H1 (cell line): ENCODE measurements around the gene IL1A. TPM values are rescaled to one million over a fixed set of nuclear protein-coding genes. Genes with fewer than 3 reads are reported as not detected.

Source experiments
- polyA plus RNA-seq, 7 experiments: library from polyadenylated mRNA; depleted of rRNA in 3 of 7; stranded (reverse) in 5 of 7; unstranded in 2 of 7; fragments of >200 nt in 5 of 7; fragments of 200-250 nt in 2 of 7; gene quantifications; 1 replicate in 5 of 7; 2 replicates in 1 of 7; 4 replicates in 1 of 7; pipeline versions ENCODE4 v1.2.1 to v1.2.3, GENCODE V29; 2011 to 2013; ENCODE audit warnings: missing spikeins in 2 of 7, mixed read lengths in 2 of 7
- total RNA-seq: library from RNA; stranded (reverse); fragmentation: NEBNext Ultra II Directional; extraction: Animal tissue kit (Norgen Biotek cat#: 25700); gene quantifications from 2 replicates; pipeline ENCODE4 v1.2.1, GENCODE V29; 2021
- TF ChIP-seq, protein P1 (sequence below): IDR thresholded peaks from 2 replicates; pipeline ENCODE4 v1.6.1; 2012; ENCODE audit warnings: low read length, inconsistent platforms

The IL1A gene
- total and polyA plus RNA-seq, 2 of the 8 experiments (the other 6 are each of a cell fraction or from before 2014, with no cell fraction given): 0.32 to 0.74 TPM

DNA sequence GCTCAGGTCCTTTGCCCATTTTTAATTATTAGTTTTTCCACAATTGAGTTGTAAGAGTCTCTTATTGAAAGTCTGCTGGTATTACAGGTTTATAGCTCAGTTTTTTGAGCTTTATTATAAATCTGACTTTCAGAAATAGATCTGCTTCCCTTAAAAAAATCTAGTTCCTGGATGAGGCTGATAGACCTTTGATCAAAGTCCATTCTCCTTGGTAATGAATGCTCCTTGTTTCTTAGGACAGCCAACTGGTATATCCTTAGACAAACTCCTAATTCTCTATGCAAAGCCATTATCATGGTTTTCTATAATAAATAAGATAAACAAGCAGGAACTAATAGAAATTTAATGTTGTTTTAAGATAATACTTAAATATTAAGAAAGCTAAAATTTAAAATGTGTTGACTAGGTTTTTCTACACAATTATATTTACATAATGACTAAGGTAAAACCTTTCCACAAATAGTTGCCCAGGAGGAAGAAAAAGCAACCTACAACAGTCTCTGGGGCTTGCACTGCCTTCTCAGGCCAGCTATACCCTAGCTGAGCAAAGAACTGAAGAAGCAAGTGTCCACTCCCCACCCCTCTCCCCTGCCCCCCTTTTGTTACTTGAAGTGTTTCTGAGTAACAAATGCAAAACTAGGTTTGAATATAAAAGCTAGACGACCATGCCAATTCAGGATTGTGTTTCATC, 46.6 kb downstream of the IL1A start (continued):
- TF ChIP-seq, protein P1, sequence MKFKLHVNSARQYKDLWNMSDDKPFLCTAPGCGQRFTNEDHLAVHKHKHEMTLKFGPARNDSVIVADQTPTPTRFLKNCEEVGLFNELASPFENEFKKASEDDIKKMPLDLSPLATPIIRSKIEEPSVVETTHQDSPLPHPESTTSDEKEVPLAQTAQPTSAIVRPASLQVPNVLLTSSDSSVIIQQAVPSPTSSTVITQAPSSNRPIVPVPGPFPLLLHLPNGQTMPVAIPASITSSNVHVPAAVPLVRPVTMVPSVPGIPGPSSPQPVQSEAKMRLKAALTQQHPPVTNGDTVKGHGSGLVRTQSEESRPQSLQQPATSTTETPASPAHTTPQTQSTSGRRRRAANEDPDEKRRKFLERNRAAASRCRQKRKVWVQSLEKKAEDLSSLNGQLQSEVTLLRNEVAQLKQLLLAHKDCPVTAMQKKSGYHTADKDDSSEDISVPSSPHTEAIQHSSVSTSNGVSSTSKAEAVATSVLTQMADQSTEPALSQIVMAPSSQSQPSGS: no peak
